ENCODE data around the gene WBP11.

GRCh38 chr12:14843425-14843887, 40.2 kb upstream of the WBP11 start, which contains the start of gene ART4:
- TF ChIP-seq CTCF (IDR thresholded peaks at IDR 0.05; ENCODE audit: low read depth, low read length) (no peak), MAX (IDR thresholded peaks at IDR 0.05; ENCODE audit: low read depth, low read length) (no peak), POLR2A (IDR thresholded peaks at IDR 0.05; ENCODE audit: extremely low read depth, insufficient read length) (no peak)

All from NB4 (cell line).